ENCODE measurements around the gene TMEM80. TPM values are rescaled to one million over a fixed set of nuclear protein-coding genes. Genes with fewer than 3 reads are reported as not detected.
A peak's percentile ranks its signal among the peaks of the same experiment; 100 is the strongest.

Gene TMEM80
- total RNA-seq, 2 donors from 2014 or later: 66.0 to 70.9 TPM

GRCh38 chr11:706439-706956 is 10.9 kb downstream of the TMEM80 start:
- Histone ChIP-seq H3K27me3 (replicated peaks; ENCODE audit: insufficient read depth) (no peaks in the 10 kb centered on the region), H3K9me3 (no peaks in the 10 kb centered on the region), H3K27ac (peak overlapping the region; percentile 88 to 91), H3K4me3 (peak overlapping the region; percentile 59 to 75), H3K36me3 (no peaks in the 10 kb centered on the region), H3K4me1 (replicated peaks) (peaks cover 36% of the 10 kb centered on the region)
- no peak for TF ChIP-seq POLR2A (IDR thresholded peaks at IDR 0.05)
- TF ChIP-seq POLR2AphosphoS5 (IDR thresholded peaks at IDR 0.05): no peak
- no peak for TF ChIP-seq CTCF (IDR thresholded peaks at IDR 0.05)
- WGBS: 4% methylated on average over 20 of the region's 22 CpGs
- intact Hi-C loops (cut with DNase I): no loop called here
- DNase-seq (ENCODE audit: low spot score): peak; percentile 30

- Histone ChIP-seq H3K27ac (peak overlapping the region; percentile 88 to 91), H3K9me3 (no peaks in the 10 kb centered on the region), H3K36me3 (no peaks in the 10 kb centered on the region), H3K4me1 (replicated peaks) (peaks cover 36% of the 10 kb centered on the region), H3K4me3 (peak overlapping the region; percentile 59 to 75), H3K27me3 (replicated peaks; ENCODE audit: insufficient read depth) (no peaks in the 10 kb centered on the region)
- intact Hi-C loops (cut with DNase I): no loop called here
- 37% methylated on average over 20 of the region's 30 CpGs for WGBS
- DNase-seq (ENCODE audit: low spot score): peak; percentile 33
- peak; percentile 42 for TF ChIP-seq POLR2A (IDR thresholded peaks at IDR 0.05)
- peak in 1 of 4 experiments; percentile 43 for TF ChIP-seq CTCF (IDR thresholded peaks at IDR 0.05)
- TF ChIP-seq POLR2AphosphoS5 (IDR thresholded peaks at IDR 0.05): no peak
Measured at GRCh38 chr11:706957-707816, 11.6 kb downstream of the TMEM80 start.

- 55% methylated on average over 14 of the region's 16 CpGs for WGBS
- Histone ChIP-seq H3K27ac (peak overlapping the region; percentile 88 to 91), H3K9me3 (no peaks in the 10 kb centered on the region), H3K4me3 (peak overlapping the region in 1 of 2 donors; percentile 75), H3K36me3 (no peaks in the 10 kb centered on the region), H3K27me3 (replicated peaks; ENCODE audit: insufficient read depth) (no peaks in the 10 kb centered on the region), H3K4me1 (replicated peaks) (peaks cover 33% of the 10 kb centered on the region)
- intact Hi-C loops (cut with DNase I): no loop called here
- TF ChIP-seq POLR2A (IDR thresholded peaks at IDR 0.05): no peak
- TF ChIP-seq CTCF (IDR thresholded peaks at IDR 0.05): no peak
- TF ChIP-seq POLR2AphosphoS5 (IDR thresholded peaks at IDR 0.05): no peak
- no peak for DNase-seq (ENCODE audit: low spot score)
Measured at GRCh38 chr11:707817-708420, 12.3 kb downstream of the TMEM80 start.

GRCh38 chr11:708511-708910 is 12.9 kb downstream of the TMEM80 start:
- no peak for TF ChIP-seq POLR2A (IDR thresholded peaks at IDR 0.05)
- TF ChIP-seq POLR2AphosphoS5 (IDR thresholded peaks at IDR 0.05): no peak
- TF ChIP-seq CTCF (IDR thresholded peaks at IDR 0.05): no peak
- intact Hi-C loops (cut with DNase I): no loop called here
- H3K4me3 ChIP-seq: no peak overlapping the region
- DNase-seq (ENCODE audit: low spot score): no peak
- H3K27me3 ChIP-seq (replicated peaks; ENCODE audit: insufficient read depth): no peaks in the 10 kb centered on the region
- H3K36me3 ChIP-seq: no peaks in the 10 kb centered on the region
- no peaks in the 10 kb centered on the region for H3K9me3 ChIP-seq
- H3K4me1 ChIP-seq (replicated peaks): peaks cover 33% of the 10 kb centered on the region
- peak overlapping the region in 1 of 2 donors; percentile 91 for H3K27ac ChIP-seq
- 84% methylated on average over 7 of the region's 7 CpGs for WGBS
